ENCODE data around the gene MAJIN.
"Not testable (repeated sequence)": the region's sequence is repeated elsewhere in the genome, so short reads cannot be mapped to it uniquely, and the experiment has no call there.

Gene MAJIN

GRCh38 chr11:64989416-64989815 is 17.5 kb upstream of the MAJIN start:
- no peak for DNase-seq

- DNase-seq, result no peak
Measured at GRCh38 chr11:64987998-64988854, 16.3 kb upstream of the MAJIN start.

- not testable (repeated sequence) for DNase-seq
Measured at GRCh38 chr11:64983339-64983738, 11.4 kb upstream of the MAJIN start.

GRCh38 chr11:64976651-64977050 is 4.7 kb upstream of the MAJIN start:
- no peak for DNase-seq

GRCh38 chr11:64974124-64974523 is 2.2 kb upstream of the MAJIN start:
- no peak for DNase-seq

GRCh38 chr11:64970731-64971151 is 1.2 kb downstream of the MAJIN start:
- DNase-seq, result no peak

GRCh38 chr11:64969209-64969608 is 2.7 kb downstream of the MAJIN start:
- no peak for DNase-seq

- DNase-seq, result no peak
Measured at GRCh38 chr11:64967375-64967774, 4.5 kb downstream of the MAJIN start.

GRCh38 chr11:64963072-64963631 is 8.8 kb downstream of the MAJIN start:
- no peak for DNase-seq

- DNase-seq, result no peak
Measured at GRCh38 chr11:64960719-64961118, 11.2 kb downstream of the MAJIN start.

GRCh38 chr11:64959498-64959897 is 12.4 kb downstream of the MAJIN start:
- no peak for DNase-seq

GRCh38 chr11:64954201-64954600 is 17.7 kb downstream of the MAJIN start:
- no peak for DNase-seq

- DNase-seq, result no peak
Measured at GRCh38 chr11:64951529-64951928, 20.4 kb downstream of the MAJIN start.

GRCh38 chr11:64947208-64947814 is 24.6 kb downstream of the MAJIN start:
- no peak for DNase-seq

- DNase-seq, result no peak
Measured at GRCh38 chr11:64936539-64936938, 35.4 kb downstream of the MAJIN start.

- DNase-seq, result no peak
Measured at GRCh38 chr11:64935359-64936081, 36.4 kb downstream of the MAJIN start, which contains the start of gene GPHA2. Gene GPHA2 (minus strand): TSS chr11:64935893. CDS start chr11:64935460, 433 bp downstream.

- DNase-seq, result no peak
Measured at GRCh38 chr11:64934682-64935358, 37.1 kb downstream of the MAJIN start.

GRCh38 chr11:64933935-64934681 is 37.8 kb downstream of the MAJIN start:
- DNase-seq, result no peak

GRCh38 chr11:64933213-64933934 is 38.5 kb downstream of the MAJIN start:
- no peak for DNase-seq

GRCh38 chr11:64932324-64932723 is 39.6 kb downstream of the MAJIN start:
- no peak for DNase-seq

GRCh38 chr11:64931290-64931689 is 40.6 kb downstream of the MAJIN start:
- DNase-seq, result no peak
